ENCODE results near the gene SUSD5.
"Not testable (repeated sequence)": the region's sequence is repeated elsewhere in the genome, so short reads cannot be mapped to it uniquely, and the experiment has no call there.

The SUSD5 gene

GRCh38 chr3:33114622-33115023 is 104.0 kb downstream of the SUSD5 start:
- H4K20me1 ChIP-seq (ENCODE audit: insufficient read depth, low read length): no peaks in the 10 kb centered on the region
- H3K9me2 ChIP-seq (ENCODE audit: low read depth, low read length): no peaks in the 10 kb centered on the region
- H3K4me2 ChIP-seq (ENCODE audit: low read length): peak overlapping the region; percentile 100
- H3K9me3 ChIP-seq (ENCODE audit: low read length): 0 out of 2 replicates have a peak, but pooled peaks cover 3% of the 10 kb centered on the region
- H3K27me3 ChIP-seq (ENCODE audit: insufficient read depth, low read length): no peaks in the 10 kb centered on the region
- H3K4me3 ChIP-seq (ENCODE audit: low read depth, low read length, poor library complexity, severe bottlenecking): peak overlapping the region; percentile 84
- peak overlapping the region; percentile 14; the same call in 1 of the 2 replicates for H3K9ac ChIP-seq (ENCODE audit: low read length)
- H3K27ac ChIP-seq (ENCODE audit: low read depth, low read length, poor library complexity, severe bottlenecking): peak overlapping the region; percentile 25
- TF ChIP-seq CTCF (IDR thresholded peaks at IDR 0.05; ENCODE audit: low read length) (no peak), EZH2 (IDR thresholded peaks at IDR 0.05; ENCODE audit: borderline replicate concordance, low read length) (no peak)
- H3K4me1 ChIP-seq (ENCODE audit: insufficient read depth, low read length, severe bottlenecking): peaks cover 25% of the 10 kb centered on the region
- no peaks in the 10 kb centered on the region for H3K79me2 ChIP-seq (ENCODE audit: insufficient read depth, low read length)
- H2AFZ ChIP-seq (ENCODE audit: low read length): no peak overlapping the region
- peaks cover 9% of the 10 kb centered on the region; the same call in 1 of the 2 replicates for H3K36me3 ChIP-seq (ENCODE audit: insufficient read depth, low read length)
- H3F3A ChIP-seq (ENCODE audit: insufficient read depth, low read length): no peaks in the 10 kb centered on the region

- Histone ChIP-seq H4K20me1 (ENCODE audit: insufficient read depth, low read length) (no peaks in the 10 kb centered on the region), H3K9me2 (ENCODE audit: low read depth, low read length) (no peaks in the 10 kb centered on the region), H3K4me2 (ENCODE audit: low read length) (peak within 1 kb of the TSS; percentile 100), H3K79me2 (ENCODE audit: insufficient read depth, low read length) (no peaks in the 10 kb centered on the region), H3F3A (ENCODE audit: insufficient read depth, low read length) (no peaks in the 10 kb centered on the region), H3K9ac (ENCODE audit: low read length) (peak within 1 kb of the TSS; percentile 81), H3K9me3 (ENCODE audit: low read length) (0 out of 2 replicates have a peak, but pooled peaks cover 3% of the 10 kb centered on the region), H3K36me3 (ENCODE audit: insufficient read depth, low read length) (peaks cover 9% of the 10 kb centered on the region; the same call in 1 of the 2 replicates), H3K4me3 (ENCODE audit: low read depth, low read length, poor library complexity, severe bottlenecking) (peak within 1 kb of the TSS; percentile 84), H3K27me3 (ENCODE audit: insufficient read depth, low read length) (no peaks in the 10 kb centered on the region), H3K27ac (ENCODE audit: low read depth, low read length, poor library complexity, severe bottlenecking) (peak within 1 kb of the TSS; percentile 65), H2AFZ (ENCODE audit: low read length) (peak within 1 kb of the TSS; percentile 96), H3K4me1 (ENCODE audit: insufficient read depth, low read length, severe bottlenecking) (peaks cover 25% of the 10 kb centered on the region)
- TF ChIP-seq EZH2 (IDR thresholded peaks at IDR 0.05; ENCODE audit: borderline replicate concordance, low read length) (no peak), CTCF (IDR thresholded peaks at IDR 0.05; ENCODE audit: low read length) (no peak)
These were observed 104.6 kb downstream of the SUSD5 start, which contains the start of gene CRTAP for GRCh38 chr3:33113772-33114621. Gene CRTAP (plus strand): TSS chr3:33114014. CDS start chr3:33114078, 64 bp downstream.

GRCh38 chr3:33111581-33111980 is 107.0 kb downstream of the SUSD5 start:
- peaks cover 25% of the 10 kb centered on the region for H3K4me1 ChIP-seq (ENCODE audit: insufficient read depth, low read length, severe bottlenecking)
- H3K36me3 ChIP-seq (ENCODE audit: insufficient read depth, low read length): peaks cover 9% of the 10 kb centered on the region; the same call in 1 of the 2 replicates
- no peak overlapping the region for H3K4me2 ChIP-seq (ENCODE audit: low read length)

GRCh38 chr3:33106854-33107253 is 111.8 kb downstream of the SUSD5 start:
- H3K4me1 ChIP-seq (ENCODE audit: insufficient read depth, low read length, severe bottlenecking); H3K9me3 ChIP-seq (ENCODE audit: low read length); H3K4me2 ChIP-seq (ENCODE audit: low read length); H3K79me2 ChIP-seq (ENCODE audit: insufficient read depth, low read length); H3K9ac ChIP-seq (ENCODE audit: low read length); H3K4me3 ChIP-seq (ENCODE audit: low read depth, low read length, poor library complexity, severe bottlenecking); H3F3A ChIP-seq (ENCODE audit: insufficient read depth, low read length); H3K27me3 ChIP-seq (ENCODE audit: insufficient read depth, low read length); H3K27ac ChIP-seq (ENCODE audit: low read depth, low read length, poor library complexity, severe bottlenecking); H3K36me3 ChIP-seq (ENCODE audit: insufficient read depth, low read length); H3K9me2 ChIP-seq (ENCODE audit: low read depth, low read length); H2AFZ ChIP-seq (ENCODE audit: low read length); H4K20me1 ChIP-seq (ENCODE audit: insufficient read depth, low read length): not testable (repeated sequence)

More at GRCh38 chr3:33111581-33111980, 107.0 kb downstream of the SUSD5 start:
- Histone ChIP-seq H3K4me3 (ENCODE audit: low read depth, low read length, poor library complexity, severe bottlenecking) (no peak overlapping the region), H3K27ac (ENCODE audit: low read depth, low read length, poor library complexity, severe bottlenecking) (no peak overlapping the region), H2AFZ (ENCODE audit: low read length) (no peak overlapping the region), H4K20me1 (ENCODE audit: insufficient read depth, low read length) (no peaks in the 10 kb centered on the region), H3K27me3 (ENCODE audit: insufficient read depth, low read length) (no peaks in the 10 kb centered on the region; the same call in 1 of the 2 replicates), H3K9me2 (ENCODE audit: low read depth, low read length) (no peaks in the 10 kb centered on the region), H3F3A (ENCODE audit: insufficient read depth, low read length) (no peaks in the 10 kb centered on the region), H3K9me3 (ENCODE audit: low read length) (0 out of 2 replicates have a peak, but pooled peaks cover 3% of the 10 kb centered on the region), H3K79me2 (ENCODE audit: insufficient read depth, low read length) (no peaks in the 10 kb centered on the region), H3K9ac (ENCODE audit: low read length) (no peak overlapping the region)
- TF ChIP-seq CTCF (IDR thresholded peaks at IDR 0.05; ENCODE audit: low read length): no peak
